HG02981 (cell line): ENCODE data around the gene MEG3.
"Not testable (repeated sequence)": the region's sequence is repeated elsewhere in the genome, so short reads cannot be mapped to it uniquely, and the experiment has no call there.

Source experiments
- ATAC-seq: cut with Tn5 transposase; IDR thresholded peaks from one replicate; pipeline ENCODE4 v1.9.1; 2021; ENCODE audit warnings: mild to moderate bottlenecking, moderate library complexity; ENCODE audit not compliant: unreplicated experiment

The MEG3 gene

GRCh38 chr14:100813291-100813690 lies 12.6 kb upstream of the MEG3 start:
- ATAC-seq: no peak

DNA sequence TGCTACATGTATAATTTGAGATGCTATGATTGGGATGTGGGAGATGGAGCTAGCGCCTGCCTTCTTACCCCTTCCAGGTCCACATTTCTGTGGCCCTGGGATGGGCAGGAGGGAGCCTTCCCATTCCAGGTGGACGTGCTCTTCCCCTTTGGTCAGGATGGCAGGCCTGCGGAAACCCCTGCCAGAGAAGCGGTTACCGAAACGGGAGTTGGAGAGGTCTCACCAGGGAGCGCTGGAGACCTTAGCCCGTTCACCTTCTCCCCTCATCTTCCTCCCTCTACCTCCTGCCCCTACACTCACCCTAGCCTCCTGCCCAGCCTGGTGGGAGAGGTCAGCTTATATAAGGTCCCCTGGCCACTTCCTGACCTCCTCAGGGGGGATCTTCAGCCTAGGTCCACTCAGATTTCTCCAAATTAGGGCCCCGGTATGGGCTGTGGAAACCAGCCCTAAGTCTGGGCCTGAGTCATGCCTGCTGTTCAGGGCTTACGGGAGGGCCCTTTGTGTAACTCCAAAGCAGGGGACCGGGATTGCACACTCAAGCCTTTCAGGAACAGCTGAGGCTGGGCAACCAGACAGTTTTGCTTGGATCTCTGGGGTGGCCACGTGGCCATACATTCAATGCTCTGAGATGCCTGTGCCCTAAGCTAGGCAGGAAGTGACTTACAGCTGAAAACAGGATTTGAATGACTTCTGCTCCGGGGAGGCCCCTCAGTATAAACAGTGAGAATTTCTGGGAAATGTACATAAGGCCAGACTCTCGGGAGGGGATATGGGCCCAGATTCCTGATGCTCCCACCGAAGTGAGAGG lies 10.2 kb upstream of the MEG3 start:
- ATAC-seq: no peak

GRCh38 chr14:100816286-100816949 lies 9.5 kb upstream of the MEG3 start:
- ATAC-seq: no peak

GRCh38 chr14:100816950-100817901 lies 8.7 kb upstream of the MEG3 start:
- no peak for ATAC-seq

GRCh38 chr14:100818221-100818699 lies 7.7 kb upstream of the MEG3 start:
- ATAC-seq: no peak

GRCh38 chr14:100818923-100819322 lies 7.0 kb upstream of the MEG3 start:
- ATAC-seq: not testable (repeated sequence)

GRCh38 chr14:100819453-100819828 lies 6.5 kb upstream of the MEG3 start:
- no peak for ATAC-seq

DNA sequence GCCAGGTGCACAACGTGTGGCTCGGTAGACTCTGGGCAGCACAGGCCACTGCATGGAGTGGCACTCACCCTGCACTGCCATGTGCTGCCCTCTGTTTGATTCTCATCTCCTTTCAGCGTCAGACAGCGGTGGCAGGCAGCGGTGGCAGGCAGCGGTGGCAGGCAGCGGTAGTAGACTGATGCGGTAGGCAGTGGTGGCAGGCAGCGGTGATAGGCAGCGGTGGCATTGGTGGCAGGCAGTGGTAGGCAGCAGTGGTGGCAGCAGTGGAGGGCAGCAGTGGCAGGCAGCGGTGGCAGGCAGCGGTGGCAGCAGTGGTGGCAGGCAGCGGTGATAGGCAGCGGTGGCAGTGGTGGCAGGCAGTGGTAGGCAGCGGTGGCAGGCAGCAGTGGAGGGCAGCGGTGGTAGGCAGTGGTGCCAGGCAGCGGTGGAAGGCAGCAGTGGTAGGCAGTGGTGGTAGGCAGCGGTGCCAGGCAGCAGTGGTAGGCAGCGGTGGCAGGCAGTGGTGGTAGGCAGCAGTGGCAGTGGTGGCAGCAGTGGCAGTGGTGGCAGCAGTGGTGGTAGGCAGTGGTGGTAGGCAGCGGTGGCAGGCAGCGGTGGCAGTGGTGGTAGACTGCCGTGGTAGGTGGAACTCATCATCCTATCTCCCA lies 6.0 kb upstream of the MEG3 start:
- no peak for ATAC-seq

GRCh38 chr14:100820957-100821356 lies 5.0 kb upstream of the MEG3 start:
- ATAC-seq: no peak

DNA sequence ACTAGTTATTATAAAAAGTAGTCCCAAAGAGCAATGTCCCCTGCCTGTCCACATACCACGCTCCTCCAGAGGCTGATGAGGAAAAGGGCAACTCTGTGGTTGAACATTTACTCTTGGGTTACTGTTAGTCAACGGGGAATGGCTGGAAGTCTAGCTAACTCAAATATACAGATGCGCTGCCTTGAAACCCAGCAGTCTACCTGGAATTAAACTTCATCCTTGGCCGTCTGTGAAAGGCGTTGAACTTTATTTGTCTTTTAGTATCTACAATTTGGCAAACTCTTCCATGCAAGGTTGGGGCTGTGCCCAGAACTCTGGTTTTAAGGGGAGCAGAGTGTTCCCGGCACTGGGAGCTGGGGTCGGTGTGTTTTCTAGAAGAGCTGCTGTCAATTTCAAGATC lies 3.9 kb upstream of the MEG3 start:
- ATAC-seq: no peak

DNA sequence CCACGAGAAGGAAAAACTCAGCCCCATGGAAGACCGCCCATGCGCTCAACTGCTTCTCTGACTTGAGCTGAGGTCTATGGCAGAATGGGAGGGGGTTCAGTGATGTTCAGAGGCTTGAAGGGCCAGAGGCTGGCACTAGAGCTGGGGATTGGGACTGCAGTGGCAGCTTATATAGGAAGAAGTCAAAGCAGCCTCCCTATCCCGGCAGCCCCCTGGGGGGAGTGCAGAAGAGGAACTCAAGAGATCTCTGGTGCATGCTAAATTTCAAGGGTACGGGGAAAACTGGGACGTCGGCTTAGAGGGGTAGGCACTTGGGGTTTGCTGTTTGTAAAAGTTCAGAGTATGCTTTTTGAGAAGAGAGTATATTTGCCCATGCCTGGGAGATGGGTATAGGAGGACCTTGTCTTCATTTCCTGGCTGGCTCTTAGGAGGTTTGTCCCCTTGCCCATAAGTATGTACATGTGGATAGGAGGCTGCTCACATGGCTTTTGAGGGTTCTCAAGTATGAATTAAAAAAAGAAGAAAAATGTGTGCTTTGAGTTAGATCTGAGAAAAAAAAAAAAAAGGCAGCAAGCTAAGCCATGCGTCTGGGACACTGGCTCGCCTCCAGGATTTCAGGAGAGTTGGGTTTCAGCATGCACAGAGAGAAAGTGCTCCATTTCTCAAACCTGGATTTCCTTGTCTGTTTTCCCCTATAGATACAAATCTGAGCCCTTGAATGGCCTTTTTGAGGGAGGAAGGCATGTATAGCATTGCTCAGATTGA lies 3.2 kb upstream of the MEG3 start:
- no peak for ATAC-seq

GRCh38 chr14:100823413-100824080 lies 2.4 kb upstream of the MEG3 start:
- no peak for ATAC-seq

- ATAC-seq: no peak
Observed at GRCh38 chr14:100824091-100824551, 1.8 kb upstream of the MEG3 start.

DNA sequence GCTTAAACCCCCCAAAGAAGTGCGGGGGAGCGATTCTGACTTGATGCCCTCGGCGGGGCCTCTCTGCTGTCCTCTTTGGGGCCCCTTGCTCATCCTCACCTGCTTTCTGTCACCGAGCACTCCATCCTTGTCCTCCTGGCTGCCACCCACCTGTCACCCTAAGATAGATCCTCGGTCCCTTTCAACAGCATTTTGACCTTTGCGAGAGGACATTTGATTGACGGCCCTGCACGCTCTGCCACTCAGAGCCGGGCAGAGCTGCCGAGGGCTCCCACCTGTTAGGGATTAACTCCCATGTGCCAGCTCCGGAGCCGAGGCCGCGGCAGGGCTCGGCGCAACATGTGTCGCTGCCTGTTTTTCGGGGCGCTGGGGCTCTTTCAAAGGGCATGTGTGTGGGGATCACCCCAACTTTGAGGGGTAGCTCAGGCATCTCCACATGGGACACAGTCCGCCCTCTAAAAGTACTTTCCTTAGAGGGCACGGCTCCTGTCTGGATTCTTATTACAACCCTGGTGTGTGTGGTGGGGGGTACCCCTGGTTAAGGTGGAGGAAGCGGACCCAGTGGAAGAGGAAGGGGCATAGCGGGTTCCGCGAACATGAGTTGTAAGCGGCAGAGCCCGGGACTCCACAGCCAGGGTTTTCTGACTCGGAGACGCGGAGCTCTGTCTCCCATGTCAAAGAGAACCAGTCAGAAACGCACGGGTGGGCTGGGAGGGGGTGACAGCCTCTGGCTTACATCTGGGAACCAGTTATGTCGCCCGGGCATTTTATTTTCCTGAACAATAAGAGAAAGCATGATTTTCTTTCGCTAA lies 811 bp upstream of the MEG3 start:
- no peak for ATAC-seq

- no peak for ATAC-seq
Observed at GRCh38 chr14:100826391-100827100, 628 bp downstream of the MEG3 start.

- no peak for ATAC-seq
Observed at GRCh38 chr14:100827101-100828021, 1.4 kb downstream of the MEG3 start.
